Measurements from ENCODE around the gene IL17RA.

Gene IL17RA

DNA sequence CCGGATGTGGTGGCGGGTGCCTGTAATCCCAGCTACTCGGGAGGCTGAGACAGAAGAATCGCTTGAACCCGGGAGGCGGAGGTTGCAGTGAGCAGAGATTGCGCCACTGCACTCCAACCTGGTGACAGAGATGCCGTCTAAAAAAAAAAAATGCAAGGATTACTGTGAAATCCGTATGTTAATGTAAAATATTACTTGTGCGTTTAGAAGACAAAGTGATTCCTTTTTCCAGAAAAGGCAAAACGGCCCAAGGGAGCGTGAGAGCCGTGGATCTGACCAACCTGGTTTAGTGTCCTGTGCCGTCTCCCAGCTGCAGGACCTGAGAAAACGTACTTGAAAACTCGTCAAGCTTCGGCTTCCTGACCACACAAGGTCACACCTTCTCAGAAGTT is 73.4 kb downstream of the IL17RA start:
- no peak for DNase-seq (ENCODE audit: low spot score)

DNA sequence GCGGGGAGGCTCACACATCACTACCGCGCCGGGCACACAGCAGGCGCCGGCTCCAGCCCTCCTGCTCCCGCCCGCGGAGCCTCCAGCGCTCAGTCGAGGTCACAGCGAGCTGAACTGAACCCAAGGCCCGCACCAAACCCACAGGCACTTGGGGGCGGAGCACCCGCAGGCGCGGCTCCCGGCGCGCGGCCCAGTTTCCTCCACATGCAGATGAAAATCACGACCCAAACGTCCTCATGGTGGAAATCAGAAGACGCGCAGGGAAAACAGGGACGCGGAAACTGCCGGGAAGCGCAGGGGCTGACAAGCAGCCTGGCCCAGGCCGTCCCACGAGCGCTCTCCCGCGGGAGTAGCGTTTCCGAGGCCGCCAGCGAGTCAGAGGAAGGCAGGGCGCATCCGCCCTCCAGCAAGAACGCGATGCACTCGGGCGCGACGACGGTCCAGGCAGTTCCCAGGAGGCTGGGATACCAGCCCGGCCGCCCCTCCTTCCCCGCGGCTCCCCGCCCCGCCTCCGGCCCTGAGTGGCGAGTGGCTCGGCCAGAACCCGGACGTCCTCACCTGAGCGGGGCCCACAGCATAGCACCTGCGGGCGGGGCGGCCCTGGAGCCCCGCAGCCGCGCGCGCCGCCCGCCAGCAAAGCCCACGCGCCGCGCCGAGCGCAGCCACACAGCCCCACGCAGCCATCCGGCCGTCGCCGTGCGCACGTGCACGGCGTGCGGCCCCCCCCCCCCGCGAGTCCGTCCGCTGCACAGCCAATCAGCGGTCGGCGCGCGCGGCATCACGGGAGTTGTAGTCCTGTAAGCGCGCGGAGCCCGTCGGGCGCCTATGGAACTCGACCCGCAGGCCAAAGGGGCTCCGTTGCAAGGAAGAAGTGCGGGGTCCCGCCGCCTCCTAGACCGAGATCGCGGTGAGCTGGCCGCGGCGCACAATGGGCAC is 74.0 kb downstream of the IL17RA start, which contains the start of gene HDHD5:
TSS of gene HDHD5 (minus strand) at position 710 of the 936 bp plus-strand sequence. CDS start at position 684, 26 bp downstream.
- DNase-seq (ENCODE audit: low spot score), result peak; percentile 82

DNA sequence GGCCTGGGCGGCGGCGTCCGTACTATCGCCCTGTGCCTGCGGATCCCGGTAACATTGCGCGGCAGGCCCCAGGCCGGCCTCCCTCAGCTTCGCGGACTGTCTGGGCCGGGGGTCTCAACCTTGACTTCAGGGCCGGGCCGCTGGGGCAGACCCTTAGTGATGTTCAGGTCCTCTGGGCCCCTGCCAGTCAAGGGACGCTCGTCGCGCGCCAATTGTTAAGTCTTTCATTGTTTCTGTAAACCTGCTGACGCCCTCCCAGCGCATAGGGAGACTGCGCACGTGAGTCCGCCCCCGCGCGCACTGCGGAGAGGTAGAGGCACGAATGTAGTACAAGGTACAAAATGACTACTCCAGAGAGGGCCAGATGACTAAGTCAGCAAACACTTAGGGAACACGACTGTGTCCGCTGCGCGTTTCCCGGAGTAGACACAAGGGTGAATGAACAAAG is 74.7 kb downstream of the IL17RA start:
- peak; percentile 30 for DNase-seq (ENCODE audit: low spot score)

DNA sequence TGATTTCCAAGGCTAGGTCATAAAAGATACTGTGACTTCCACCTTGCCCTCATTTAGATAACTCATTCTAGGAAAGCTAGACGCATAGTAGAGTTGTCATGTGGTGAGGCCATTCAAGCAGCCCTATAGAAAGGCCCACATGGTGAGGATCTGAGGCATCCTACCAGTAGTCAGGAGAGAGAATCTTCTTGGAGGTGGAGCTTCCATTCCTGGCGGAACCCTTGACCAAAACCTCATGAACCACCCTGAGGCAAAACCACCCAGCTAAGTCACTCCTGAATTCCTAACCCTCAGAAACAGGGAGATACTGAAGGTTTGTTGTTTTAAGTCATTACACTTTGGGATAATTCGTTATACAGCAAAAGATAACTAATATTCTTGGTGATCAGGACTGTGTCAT is 77.2 kb downstream of the IL17RA start:
- no peak for DNase-seq (ENCODE audit: low spot score)

DNA sequence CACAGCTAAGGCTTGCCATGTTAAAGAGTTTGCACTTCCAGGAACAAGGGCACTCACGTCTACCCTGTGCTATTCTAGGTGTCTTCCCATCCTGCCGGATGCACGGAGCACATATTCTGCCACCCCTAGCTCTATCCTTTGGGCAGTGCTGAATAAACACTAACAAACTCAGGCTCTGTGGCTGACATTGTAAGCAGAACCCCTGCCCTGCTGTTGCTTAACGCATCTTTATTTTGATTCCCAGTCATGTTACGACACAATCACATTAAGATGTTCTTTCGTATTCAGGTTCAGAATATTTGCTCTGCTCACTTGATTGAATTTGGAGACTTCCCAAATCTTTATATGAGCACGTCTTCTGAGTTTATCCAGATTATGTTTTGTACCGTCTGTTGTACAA is 77.9 kb downstream of the IL17RA start:
- DNase-seq (ENCODE audit: low spot score), result no peak

DNA sequence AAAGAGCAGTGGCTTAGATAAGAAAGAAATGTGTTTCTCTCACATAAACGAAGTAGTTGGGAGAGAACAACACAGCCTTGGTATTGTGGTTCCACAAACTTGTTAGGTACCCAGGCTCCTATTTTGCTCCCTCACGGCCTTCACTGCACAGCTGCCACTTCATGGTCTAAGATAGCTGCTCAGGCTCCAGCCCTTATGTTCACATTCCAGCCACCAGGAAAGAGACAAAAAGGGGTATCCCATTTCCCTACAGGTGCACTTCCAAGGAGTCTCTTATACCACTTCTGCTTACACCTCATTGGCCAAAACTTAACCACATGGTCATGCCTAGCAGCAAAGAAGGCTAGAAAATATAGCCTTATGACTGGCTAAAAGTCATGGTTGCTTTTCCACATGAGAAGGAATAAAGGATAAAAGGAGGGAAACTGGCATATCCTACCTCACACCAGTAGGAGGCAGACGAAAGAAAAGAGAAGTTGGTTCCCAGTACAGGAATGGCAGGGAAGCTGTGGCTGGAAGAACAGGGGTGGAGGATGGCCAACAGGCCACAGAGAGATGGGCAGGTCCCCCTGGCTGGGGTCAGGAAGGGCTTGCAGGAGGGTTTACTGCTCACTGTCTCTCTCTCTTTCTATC is 79.7 kb downstream of the IL17RA start:
- DNase-seq (ENCODE audit: low spot score), result peak; percentile 50

Data from COLO829 (cell line).